HEK293 (cell line): ENCODE data around the gene RMND1.

Experiments used
- CTCF ChIA-PET: fragments of 350-600 bp; formaldehyde crosslinking; extraction: SDS; loops from one replicate; lab custom pipeline; 2021; ENCODE audit warnings: antibody characterized with exemption; lab: Yijun Ruan, JAX
- POLR2A ChIA-PET: fragments of 300-600 bp; formaldehyde crosslinking; extraction: SDS; loops from one replicate; lab custom pipeline; 2020; ENCODE audit warnings: antibody characterized with exemption, inconsistent platforms; lab: Yijun Ruan, JAX
- H3K27ac ChIP-seq: fragments of 200-500 bp; sonication (Bioruptor generic); 2 replicates; pipeline ENCODE4 v1.5.1; 2014; ENCODE audit warnings: low read depth, low read length, control low read depth, inconsistent platforms; ENCODE audit errors: extremely low read depth
- H3K36me3 ChIP-seq, 2 experiments: fragments of 200-500 bp in 1 of 2; sonication (Bioruptor generic) in 1 of 2; 1 replicate in 1 of 2; 2 replicates in 1 of 2; pipeline ENCODE4 v1.5.1; 2014 to 2017; ENCODE audit warnings: inconsistent platforms in 2 of 2, low read length in 2 of 2; ENCODE audit not compliant: control insufficient read depth in 2 of 2, insufficient read depth in 1 of 2
- H3K4me1 ChIP-seq: fragments of 200-500 bp; sonication (Bioruptor generic); 2 replicates; pipeline ENCODE4 v1.5.1; 2014; ENCODE audit warnings: mild to moderate bottlenecking, low read length, inconsistent platforms; ENCODE audit not compliant: control insufficient read depth, insufficient read depth
- H3K4me3 ChIP-seq: 2 replicates; pipeline ENCODE4 v1.5.1; 2011; ENCODE audit warnings: low read depth, mild to moderate bottlenecking, control low read depth, low read length, moderate library complexity
- H3K9me3 ChIP-seq: fragments of 200-500 bp; sonication (Bioruptor generic); 2 replicates; pipeline ENCODE4 v1.5.1; 2014; ENCODE audit warnings: low read depth, low read length, inconsistent platforms; ENCODE audit not compliant: control insufficient read depth, insufficient read depth
- PRDM1 ChIP-seq: fragments of 450-650 bp; formaldehyde crosslinking; IDR thresholded peaks from 2 replicates; pipeline ENCODE4; 2016; ENCODE audit warnings: missing biosample characterization, missing genetic modification characterization
- PRDM10 ChIP-seq: fragments of 450-650 bp; formaldehyde crosslinking; IDR thresholded peaks from 2 replicates; pipeline ENCODE4 v1.5.1; 2016; ENCODE audit warnings: missing biosample characterization, missing genetic modification characterization
- PRDM2 ChIP-seq: fragments of 450-650 bp; formaldehyde crosslinking; IDR thresholded peaks from 2 replicates; pipeline ENCODE4 v1.5.1; 2016; ENCODE audit warnings: missing biosample characterization, missing genetic modification characterization, borderline replicate concordance
- REST ChIP-seq: fragments of 450-650 bp; formaldehyde crosslinking; IDR thresholded peaks from 2 replicates; pipeline ENCODE4 v1.5.1; 2016; ENCODE audit warnings: missing biosample characterization, missing genetic modification characterization
- ZFP37 ChIP-seq: fragments of 450-650 bp; formaldehyde crosslinking; IDR thresholded peaks from 2 replicates; pipeline ENCODE4 v1.5.1; 2016; ENCODE audit warnings: missing biosample characterization, missing genetic modification characterization
- ZNF114 ChIP-seq: fragments of 450-650 bp; formaldehyde crosslinking; IDR thresholded peaks from 2 replicates; pipeline ENCODE4 v1.5.0; 2017; ENCODE audit warnings: missing biosample characterization, missing genetic modification characterization
- ZNF132 ChIP-seq: fragments of 450-650 bp; formaldehyde crosslinking; IDR thresholded peaks from 2 replicates; pipeline ENCODE4 v1.5.1; 2017; ENCODE audit warnings: missing biosample characterization, missing genetic modification characterization, borderline replicate concordance
- ZNF155 ChIP-seq: fragments of 450-650 bp; formaldehyde crosslinking; IDR thresholded peaks from 2 replicates; pipeline ENCODE4 v1.5.1; 2016; ENCODE audit warnings: missing biosample characterization, missing genetic modification characterization
- ZNF157 ChIP-seq: fragments of 450-650 bp; formaldehyde crosslinking; IDR thresholded peaks from 2 replicates; pipeline ENCODE4 v1.5.1; 2016; ENCODE audit warnings: missing biosample characterization, missing genetic modification characterization
- ZNF202 ChIP-seq: fragments of 450-650 bp; formaldehyde crosslinking; IDR thresholded peaks from 2 replicates; pipeline ENCODE4 v1.5.1; 2016; ENCODE audit warnings: missing biosample characterization, missing genetic modification characterization, borderline replicate concordance
- ZNF223 ChIP-seq: fragments of 450-650 bp; formaldehyde crosslinking; IDR thresholded peaks from 2 replicates; pipeline ENCODE4 v1.5.1; 2016; ENCODE audit warnings: missing biosample characterization, missing genetic modification characterization
- ZNF266 ChIP-seq: fragments of 450-650 bp; formaldehyde crosslinking; IDR thresholded peaks from 2 replicates; pipeline ENCODE4 v1.5.1; 2016; ENCODE audit warnings: missing biosample characterization, missing genetic modification characterization, low read depth
- ZNF311 ChIP-seq: fragments of 450-650 bp; formaldehyde crosslinking; IDR thresholded peaks from 2 replicates; pipeline ENCODE4 v1.5.1; 2017; ENCODE audit warnings: missing biosample characterization, missing genetic modification characterization, borderline replicate concordance
- ZNF335 ChIP-seq: fragments of 450-650 bp; formaldehyde crosslinking; conservative IDR thresholded peaks from 2 replicates; pipeline ENCODE4 v1.5.1; 2016; ENCODE audit warnings: missing biosample characterization, missing genetic modification characterization
- ZNF366 ChIP-seq: fragments of 450-650 bp; formaldehyde crosslinking; conservative IDR thresholded peaks from 2 replicates; pipeline ENCODE4 v1.5.1; 2016; ENCODE audit warnings: missing biosample characterization, missing genetic modification characterization
- ZNF433 ChIP-seq: fragments of 450-650 bp; formaldehyde crosslinking; IDR thresholded peaks from 2 replicates; pipeline ENCODE4 v1.5.1; 2016; ENCODE audit warnings: missing biosample characterization, missing genetic modification characterization, low read depth
- ZNF513 ChIP-seq: fragments of 450-650 bp; IDR thresholded peaks from 2 replicates; pipeline ENCODE4 v1.5.1; 2018; ENCODE audit warnings: missing biosample characterization, missing genetic modification characterization
- ZNF560 ChIP-seq: fragments of 450-650 bp; formaldehyde crosslinking; IDR thresholded peaks from 2 replicates; pipeline ENCODE4 v1.5.1; 2017; ENCODE audit warnings: missing biosample characterization, missing genetic modification characterization, borderline replicate concordance
- ZNF585B ChIP-seq: fragments of 450-650 bp; formaldehyde crosslinking; IDR thresholded peaks from 2 replicates; pipeline ENCODE4 v1.5.1; 2016; ENCODE audit warnings: missing biosample characterization, missing genetic modification characterization
- ZNF596 ChIP-seq: fragments of 450-650 bp; IDR thresholded peaks from 2 replicates; pipeline ENCODE4 v1.5.0; 2018; ENCODE audit warnings: missing biosample characterization, mild to moderate bottlenecking, missing genetic modification characterization, moderate library complexity
- ZNF621 ChIP-seq: fragments of 450-650 bp; formaldehyde crosslinking; IDR thresholded peaks from 2 replicates; pipeline ENCODE4 v1.5.1; 2017; ENCODE audit warnings: missing biosample characterization, missing genetic modification characterization
- ZNF837 ChIP-seq: fragments of 450-650 bp; formaldehyde crosslinking; IDR thresholded peaks from 2 replicates; pipeline ENCODE4 v1.5.1; 2016; ENCODE audit warnings: missing biosample characterization, missing genetic modification characterization
- ZSCAN23 ChIP-seq: fragments of 450-650 bp; formaldehyde crosslinking; IDR thresholded peaks from 2 replicates; pipeline ENCODE4 v1.5.1; 2016; ENCODE audit warnings: missing biosample characterization, missing genetic modification characterization

Gene RMND1

GRCh38 chr6:151357758-151358436 lies 94.0 kb downstream of the RMND1 start:
- no peaks in the 10 kb centered on the region for H3K9me3 ChIP-seq
- POLR2A ChIA-PET: interaction anchor here (1.2 to 2.2 kb wide), 2 partner anchors 8 to 32 kb away, joined by 3 to 9 read pairs; no protein-coding TSS in a partner anchor
- no peak overlapping the region for H3K27ac ChIP-seq
- H3K36me3 ChIP-seq: peaks cover 0 to 28% of the 10 kb centered on the region in 2 experiments
- CTCF ChIA-PET: interaction anchor here (0.5 to 3.0 kb wide), 8 partner anchors 12 to 344 kb away, joined by 3 to 11 read pairs (median 4); no protein-coding TSS in a partner anchor
- H3K4me3 ChIP-seq: no peak overlapping the region
- H3K4me1 ChIP-seq: peaks cover 10% of the 10 kb centered on the region
- TF ChIP-seq PRDM2 (tag by site-specific recombination) (no peak), PRDM1 (no peak), ZNF837 (tag by site-specific recombination) (no peak), ZNF202 (no peak), ZSCAN23 (tag by site-specific recombination) (peak; percentile 72; the same call in 1 of the 2 replicates), ZNF560 (tag by site-specific recombination) (no peak), ZNF366 (peak; percentile 82), REST (tag by site-specific recombination) (no peak), ZNF114 (tag by site-specific recombination) (no peak), ZNF621 (no peak), ZNF513 (tag by site-specific recombination) (no peak), ZNF223 (tag by site-specific recombination) (no peak), ZNF596 (peak; percentile 87), ZNF585B (no peak), ZNF433 (tag by site-specific recombination) (no peak), ZNF157 (tag by site-specific recombination) (no peak), ZNF132 (no peak), ZNF155 (tag by site-specific recombination) (no peak), ZFP37 (tag by site-specific recombination) (no peak), ZNF266 (tag by site-specific recombination) (no peak), ZNF335 (no peak), ZNF311 (tag by site-specific recombination) (no peak), PRDM10 (peak; percentile 24; the same call in 1 of the 2 replicates)
